Cardiac fibroblast (primary cell): ENCODE measurements around the gene OPN4.

Source experiments
- DNase-seq, 2 donors: peaks; one replicate each; pipeline versions ENCODE4 v3.0.0 to v3.0.0-alpha.2; 2010; ENCODE audit warnings: low read depth in 2 of 2
- H3K4me3 ChIP-seq, 2 donors: replicated peaks in 1 of 2; 1 replicate in 1 of 2; 2 replicates in 1 of 2; pipeline ENCODE4 v1.5.1; 2011; ENCODE audit warnings: low read depth in 2 of 2, low read length in 2 of 2, mild to moderate bottlenecking in 2 of 2, moderate library complexity in 1 of 2
- TF ChIP-seq, protein P1 (sequence below): IDR thresholded peaks from one replicate; pipeline ENCODE4 v1.5.1; 2011; ENCODE audit warnings: low read depth, mild to moderate bottlenecking, low read length, inconsistent platforms

The OPN4 gene

DNA sequence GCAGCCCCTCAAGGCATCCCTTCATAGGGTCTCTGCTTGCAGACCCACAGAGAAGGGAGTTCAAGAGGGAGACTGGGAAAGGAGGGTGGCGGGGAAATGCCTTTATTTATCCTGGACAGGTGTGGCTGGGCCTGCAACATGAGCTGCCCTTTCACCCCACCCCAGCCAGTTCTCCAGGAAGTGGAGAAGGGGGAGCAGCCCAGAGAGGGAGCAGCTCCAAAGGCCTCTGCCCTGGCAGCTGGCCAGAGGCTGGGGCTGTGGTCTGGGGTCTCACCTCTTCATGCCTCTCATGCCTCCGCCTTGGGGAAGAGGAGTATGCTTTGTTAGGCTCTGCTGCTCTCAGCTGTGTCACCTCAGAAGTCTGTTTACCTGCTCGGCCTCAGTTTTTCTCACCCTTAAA is 17.1 kb downstream of the OPN4 start:
- DNase-seq, result no peak
- no peak overlapping the region for H3K4me3 ChIP-seq
- TF ChIP-seq, protein P1, sequence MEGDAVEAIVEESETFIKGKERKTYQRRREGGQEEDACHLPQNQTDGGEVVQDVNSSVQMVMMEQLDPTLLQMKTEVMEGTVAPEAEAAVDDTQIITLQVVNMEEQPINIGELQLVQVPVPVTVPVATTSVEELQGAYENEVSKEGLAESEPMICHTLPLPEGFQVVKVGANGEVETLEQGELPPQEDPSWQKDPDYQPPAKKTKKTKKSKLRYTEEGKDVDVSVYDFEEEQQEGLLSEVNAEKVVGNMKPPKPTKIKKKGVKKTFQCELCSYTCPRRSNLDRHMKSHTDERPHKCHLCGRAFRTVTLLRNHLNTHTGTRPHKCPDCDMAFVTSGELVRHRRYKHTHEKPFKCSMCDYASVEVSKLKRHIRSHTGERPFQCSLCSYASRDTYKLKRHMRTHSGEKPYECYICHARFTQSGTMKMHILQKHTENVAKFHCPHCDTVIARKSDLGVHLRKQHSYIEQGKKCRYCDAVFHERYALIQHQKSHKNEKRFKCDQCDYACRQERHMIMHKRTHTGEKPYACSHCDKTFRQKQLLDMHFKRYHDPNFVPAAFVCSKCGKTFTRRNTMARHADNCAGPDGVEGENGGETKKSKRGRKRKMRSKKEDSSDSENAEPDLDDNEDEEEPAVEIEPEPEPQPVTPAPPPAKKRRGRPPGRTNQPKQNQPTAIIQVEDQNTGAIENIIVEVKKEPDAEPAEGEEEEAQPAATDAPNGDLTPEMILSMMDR, result no peak

GRCh38 chr10:86671985-86672710 is 17.8 kb downstream of the OPN4 start:
- TF ChIP-seq, protein P1, result no peak
- peak in 1 of 2 donors; percentile 53 for DNase-seq
- no peak overlapping the region for H3K4me3 ChIP-seq

GRCh38 chr10:86673216-86673826 is 19.0 kb downstream of the OPN4 start:
- H3K4me3 ChIP-seq, result no peak overlapping the region
- TF ChIP-seq, protein P1, result no peak
- DNase-seq, result no peak

DNA sequence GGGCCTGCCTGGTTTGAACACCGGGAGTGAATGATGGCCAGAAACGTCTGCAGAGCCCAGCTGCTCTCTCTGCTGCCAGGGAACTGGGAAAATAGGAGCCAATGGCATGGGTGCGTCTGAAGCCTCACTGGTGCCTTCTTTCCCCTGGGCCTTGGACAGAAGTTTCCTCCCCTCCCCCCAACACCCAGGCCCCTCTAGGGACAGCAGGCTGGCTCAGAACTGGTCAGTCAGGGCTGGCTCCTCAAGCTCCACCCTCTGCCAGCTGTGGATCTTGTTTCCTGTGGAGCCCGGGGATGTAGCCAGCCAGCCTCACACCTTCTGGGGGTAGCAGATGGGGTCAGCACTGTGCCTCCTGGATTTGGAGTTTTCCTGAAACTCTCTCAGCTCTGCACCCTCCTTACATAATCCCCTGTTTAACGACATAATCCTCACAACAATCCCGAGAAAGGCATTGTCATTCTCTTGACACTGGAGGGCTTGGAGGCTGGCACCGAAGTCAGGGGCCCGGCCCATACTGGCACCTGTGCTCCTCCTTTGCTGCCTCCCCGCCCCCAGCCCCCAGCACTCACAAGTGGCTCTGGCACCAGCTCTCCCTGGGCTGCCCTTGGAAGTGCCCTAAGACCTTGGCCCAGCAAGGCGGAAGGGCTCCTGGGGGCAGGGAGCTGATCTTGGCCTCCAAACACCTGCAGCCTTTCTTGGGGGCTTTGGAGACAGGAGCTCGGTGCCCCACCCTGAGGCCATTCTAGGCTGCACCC is 19.7 kb downstream of the OPN4 start:
- TF ChIP-seq, protein P1, result no peak
- DNase-seq, result no peak
- H3K4me3 ChIP-seq, result no peak overlapping the region

DNA sequence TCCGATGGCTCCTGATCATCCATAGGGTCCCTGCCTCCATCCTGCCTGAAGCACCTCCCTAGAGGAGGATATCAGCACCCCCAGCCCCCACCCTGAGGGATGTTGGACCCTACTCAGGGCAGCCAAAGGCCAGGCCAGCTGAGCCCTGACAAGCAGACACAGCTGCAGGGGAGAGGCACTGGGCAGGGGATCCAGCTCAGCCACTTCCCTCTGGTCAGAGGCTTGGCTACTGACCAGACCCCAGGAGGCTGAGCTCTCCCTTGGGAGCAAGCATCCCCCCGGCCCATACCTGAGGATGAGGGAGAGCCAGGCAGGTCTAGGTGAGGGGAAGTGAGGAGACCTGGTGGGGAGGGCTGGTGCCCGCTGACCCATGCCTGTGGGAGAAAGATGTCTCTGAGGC is 20.6 kb downstream of the OPN4 start:
- no peak for DNase-seq
- no peak overlapping the region for H3K4me3 ChIP-seq
- TF ChIP-seq, protein P1, result no peak

DNA sequence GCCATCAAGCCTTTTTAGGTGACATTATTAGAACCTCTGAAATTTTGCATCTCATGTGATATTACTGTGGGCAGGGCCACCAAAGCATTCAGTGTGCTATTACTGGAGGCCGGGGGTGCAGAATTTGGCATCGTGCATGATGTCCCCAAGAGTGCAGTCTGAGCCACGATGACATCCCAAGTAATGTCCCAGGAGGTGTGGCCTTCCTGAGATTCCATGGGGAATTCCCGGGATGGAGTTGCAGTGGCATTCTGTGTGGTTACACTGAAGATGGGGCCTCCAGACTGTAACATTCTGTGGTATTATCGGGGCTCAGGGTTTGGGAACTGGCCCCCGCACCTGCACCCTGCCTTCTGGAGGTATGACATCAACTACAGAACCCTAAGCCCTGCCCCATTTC is 23.0 kb downstream of the OPN4 start:
- TF ChIP-seq, protein P1, result no peak

More for the DNA sequence above, 23.0 kb downstream of the OPN4 start:
- no peak for DNase-seq
- H3K4me3 ChIP-seq, result no peak overlapping the region
